HG03039 (cell line): ENCODE data around the gene INTS3.
"Not testable (repeated sequence)": the region's sequence is repeated elsewhere in the genome, so short reads cannot be mapped to it uniquely, and the experiment has no call there.

Source experiments
- ATAC-seq: cut with Tn5 transposase; IDR thresholded peaks from one replicate; pipeline ENCODE4 v1.9.1; 2021; ENCODE audit warnings: mild to moderate bottlenecking, moderate library complexity; ENCODE audit not compliant: unreplicated experiment

Gene INTS3

GRCh38 chr1:153754266-153754665 is 26.4 kb downstream of the INTS3 start:
- no peak for ATAC-seq

GRCh38 chr1:153760440-153760839 is 32.6 kb downstream of the INTS3 start:
- no peak for ATAC-seq

- no peak for ATAC-seq
These were observed 35.7 kb downstream of the INTS3 start for GRCh38 chr1:153763365-153764225.

- no peak for ATAC-seq
These were observed 36.5 kb downstream of the INTS3 start for GRCh38 chr1:153764310-153764709.

- ATAC-seq: not testable (repeated sequence)
These were observed 38.8 kb downstream of the INTS3 start for GRCh38 chr1:153766663-153767062.

- ATAC-seq: no peak
These were observed 39.7 kb downstream of the INTS3 start for GRCh38 chr1:153767519-153767918.

GRCh38 chr1:153768316-153769181 is 40.7 kb downstream of the INTS3 start:
- no peak for ATAC-seq

GRCh38 chr1:153769221-153769620 is 41.4 kb downstream of the INTS3 start:
- no peak for ATAC-seq

GRCh38 chr1:153770797-153771196 is 42.9 kb downstream of the INTS3 start:
- no peak for ATAC-seq

GRCh38 chr1:153771261-153771660 is 43.4 kb downstream of the INTS3 start:
- ATAC-seq: no peak

GRCh38 chr1:153771841-153772593 is 44.2 kb downstream of the INTS3 start:
- no peak for ATAC-seq

GRCh38 chr1:153773096-153773921 is 45.5 kb downstream of the INTS3 start:
- no peak for ATAC-seq

- no peak for ATAC-seq
These were observed 46.3 kb downstream of the INTS3 start for GRCh38 chr1:153774026-153774595.

GRCh38 chr1:153774780-153775457 is 47.1 kb downstream of the INTS3 start, which contains the start of gene SLC27A3:
Gene SLC27A3 (plus strand): TSS chr1:153775407. CDS start chr1:153775498, 91 bp downstream.
- ATAC-seq: no peak

- ATAC-seq: no peak
These were observed 47.8 kb downstream of the INTS3 start for GRCh38 chr1:153775458-153776327.

GRCh38 chr1:153776352-153776751 is 48.5 kb downstream of the INTS3 start:
- ATAC-seq: no peak

- no peak for ATAC-seq
These were observed 49.1 kb downstream of the INTS3 start for GRCh38 chr1:153776845-153777370.

- ATAC-seq: no peak
These were observed 49.8 kb downstream of the INTS3 start for GRCh38 chr1:153777648-153778047.
